NCI-H345 (cell line): ENCODE measurements around the gene DTHD1.

Experiments used
- DNase-seq: peaks from one replicate; lab custom pipeline; 2025; lab: John Stamatoyannopoulos, UW

DTHD1 gene

GRCh38 chr4:36316607-36317006 lies 35.2 kb downstream of the DTHD1 start:
- DNase-seq = no peak

DNA sequence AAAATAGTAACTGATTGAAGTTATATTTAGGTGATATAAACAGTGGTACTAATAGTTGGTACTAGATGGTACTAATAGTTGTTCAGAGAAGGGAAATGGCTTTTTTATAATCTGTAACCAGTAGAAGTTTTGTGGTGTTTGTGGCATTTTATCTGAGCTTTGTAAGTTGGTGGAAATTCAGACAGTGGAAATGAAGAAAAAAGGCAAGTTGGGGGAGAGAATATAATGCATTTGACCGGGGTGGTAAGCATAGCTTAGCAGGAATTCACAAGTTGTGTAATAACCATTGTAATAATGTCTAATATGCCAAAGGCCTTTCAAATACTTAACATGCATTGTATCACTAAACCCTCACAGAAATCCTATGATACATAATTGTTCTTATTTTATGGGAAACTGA lies 36.3 kb downstream of the DTHD1 start:
- no peak for DNase-seq

DNA sequence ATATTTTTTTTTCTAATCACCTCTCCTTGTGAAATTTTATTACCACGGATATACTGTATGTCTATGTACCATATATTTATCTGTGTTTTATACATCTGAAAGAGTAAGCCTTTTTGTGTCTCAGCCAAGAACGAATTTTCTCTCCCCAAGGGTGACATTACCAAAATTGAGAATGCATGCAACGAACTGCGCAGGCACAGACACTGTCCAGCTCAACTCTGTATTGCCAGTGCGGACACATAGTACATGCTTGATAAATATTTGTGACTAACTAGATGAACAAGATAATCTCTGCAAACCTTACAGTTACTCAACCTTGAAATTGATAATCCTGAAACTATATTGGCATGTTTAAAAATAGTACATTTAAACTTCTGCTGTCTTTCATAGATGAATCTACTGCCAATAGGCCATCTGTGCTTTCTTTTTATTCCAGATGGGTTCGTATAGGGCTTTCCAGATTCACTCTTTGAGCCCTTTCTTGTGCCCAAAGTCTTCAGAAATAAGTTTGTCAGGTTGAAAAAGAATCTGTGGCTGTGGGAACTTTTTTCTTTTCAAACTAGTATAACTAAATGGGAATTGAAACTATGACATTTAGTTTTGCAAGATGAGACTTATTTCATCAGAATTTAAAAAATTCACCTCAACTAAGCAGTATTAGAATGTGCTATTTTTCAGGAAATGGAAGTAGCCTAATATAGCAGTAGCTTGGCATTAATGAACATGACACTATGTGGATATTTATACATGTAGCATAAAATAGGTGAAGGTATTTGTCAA lies 38.9 kb downstream of the DTHD1 start:
- no peak for DNase-seq

- DNase-seq = no peak
Observed at GRCh38 chr4:36321176-36321575, 39.8 kb downstream of the DTHD1 start.

- no peak for DNase-seq
Observed at GRCh38 chr4:36322921-36323354, 41.5 kb downstream of the DTHD1 start.

DNA sequence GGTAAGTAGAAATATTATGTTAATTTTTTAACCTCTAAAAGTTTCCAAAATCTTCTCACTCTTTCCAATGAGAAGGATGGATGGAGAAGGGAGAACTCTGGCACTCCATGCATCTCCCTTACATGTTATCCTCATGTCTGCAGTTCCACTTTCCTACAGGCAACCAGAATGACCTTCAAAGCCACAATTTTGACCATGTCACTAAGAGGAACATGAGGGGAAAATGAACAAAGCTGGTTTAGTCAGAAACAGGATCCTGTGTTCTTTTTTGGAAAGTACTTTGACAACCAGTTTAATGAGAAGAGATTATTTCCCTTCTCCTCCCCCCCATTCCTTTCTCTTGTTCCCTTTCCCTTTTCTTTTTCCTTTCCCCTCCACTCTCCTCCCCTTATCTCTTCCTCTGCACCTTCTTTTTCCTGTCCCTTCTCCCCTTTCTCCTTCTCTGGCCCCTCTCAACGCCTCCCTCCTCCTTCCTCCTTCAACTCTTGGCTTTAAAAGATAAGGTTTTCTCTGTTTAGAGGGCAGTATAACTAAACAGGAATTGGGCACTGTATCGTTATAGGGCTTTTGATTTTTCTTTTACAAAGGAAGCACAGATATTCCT lies 42.5 kb downstream of the DTHD1 start:
- DNase-seq = no peak

GRCh38 chr4:36324808-36325207 lies 43.4 kb downstream of the DTHD1 start:
- DNase-seq = no peak

DNA sequence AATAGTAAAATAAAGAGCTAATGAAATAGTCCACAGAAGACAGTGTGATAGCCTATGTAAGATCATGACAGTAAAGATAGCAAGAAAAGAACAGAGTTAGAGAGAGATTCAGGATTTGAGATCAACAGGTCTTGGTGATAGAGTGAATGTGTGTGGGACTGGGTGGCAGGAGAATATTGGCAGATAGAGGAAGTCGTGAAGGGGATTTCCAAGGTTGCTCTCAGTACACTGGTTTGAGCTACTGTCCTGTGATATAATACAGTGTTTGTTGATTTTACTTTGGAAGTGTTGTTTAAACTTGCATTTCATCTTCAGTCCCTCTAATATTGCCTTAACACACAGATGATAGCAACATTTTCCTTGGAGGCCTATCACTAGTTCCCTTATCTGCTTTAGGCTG lies 44.1 kb downstream of the DTHD1 start:
- no peak for DNase-seq

DNA sequence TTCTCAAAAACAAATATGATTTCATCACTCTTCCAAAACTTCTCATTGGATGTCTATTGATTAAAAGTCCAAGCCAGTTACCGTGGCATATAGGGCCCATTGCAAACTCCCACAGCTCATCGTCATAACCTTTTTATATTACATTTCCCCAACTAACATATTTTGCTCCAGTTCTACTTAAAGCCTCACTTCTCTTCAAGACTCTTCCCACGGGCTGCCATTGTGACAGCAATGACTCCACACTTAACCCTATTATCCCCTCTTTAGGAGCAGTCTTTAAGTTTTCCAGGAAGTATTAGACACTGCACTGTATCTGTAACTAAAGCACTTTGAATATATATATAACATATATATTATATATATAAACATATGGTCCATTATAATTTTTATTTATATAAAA lies 44.5 kb downstream of the DTHD1 start:
- DNase-seq = no peak

DNA sequence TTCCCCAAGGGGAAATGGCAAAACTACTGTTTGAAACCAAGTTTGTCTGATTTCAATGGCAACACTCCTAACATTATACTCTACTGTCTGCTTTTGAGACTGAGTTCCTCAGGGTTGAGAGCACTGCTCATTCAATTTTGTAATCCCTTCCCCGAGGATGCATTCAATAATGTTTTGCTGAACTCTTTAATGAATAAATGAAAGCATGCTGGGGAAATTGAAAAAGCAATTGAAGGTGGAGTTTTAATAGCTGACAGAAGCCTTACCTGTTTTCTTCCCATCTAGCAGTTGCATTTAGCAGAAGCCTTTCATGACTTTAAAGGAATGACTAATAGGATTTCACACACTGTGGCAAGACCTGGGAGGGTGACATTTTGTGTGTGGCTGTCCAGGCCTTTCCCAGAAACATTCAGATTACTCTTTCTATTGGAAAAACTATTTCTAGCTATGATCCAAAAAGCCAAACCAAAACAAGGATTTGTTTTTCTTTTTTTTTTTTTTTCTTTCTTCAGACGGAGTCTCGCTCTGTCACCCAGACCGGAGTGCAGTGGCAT lies 45.1 kb downstream of the DTHD1 start:
- no peak for DNase-seq

GRCh38 chr4:36327400-36327799 lies 46.0 kb downstream of the DTHD1 start:
- DNase-seq = no peak

GRCh38 chr4:36328130-36328529 lies 46.7 kb downstream of the DTHD1 start:
- no peak for DNase-seq

GRCh38 chr4:36329228-36329627 lies 47.8 kb downstream of the DTHD1 start:
- no peak for DNase-seq

DNA sequence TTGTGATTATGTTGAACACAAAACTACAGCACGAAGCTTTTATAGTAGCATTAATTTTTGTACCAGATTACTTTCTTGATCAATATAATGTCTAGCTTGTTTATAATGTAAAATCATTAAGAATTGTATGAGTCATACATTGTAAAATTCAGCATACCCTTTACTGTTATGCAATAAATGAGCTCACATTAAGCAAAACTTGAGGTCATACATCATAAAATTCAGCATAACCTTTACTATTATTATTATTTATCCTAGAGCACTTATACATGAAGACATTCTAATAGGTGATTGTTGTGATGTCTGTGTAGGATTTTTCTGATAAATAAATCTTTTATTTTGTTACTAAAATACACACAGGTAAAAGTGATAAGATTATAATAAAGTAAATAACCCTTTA lies 49.4 kb downstream of the DTHD1 start:
- no peak for DNase-seq

- DNase-seq = no peak
Observed at GRCh38 chr4:36332023-36332781, 50.8 kb downstream of the DTHD1 start.

- DNase-seq = no peak
Observed at GRCh38 chr4:36332782-36333131, 51.3 kb downstream of the DTHD1 start.

DNA sequence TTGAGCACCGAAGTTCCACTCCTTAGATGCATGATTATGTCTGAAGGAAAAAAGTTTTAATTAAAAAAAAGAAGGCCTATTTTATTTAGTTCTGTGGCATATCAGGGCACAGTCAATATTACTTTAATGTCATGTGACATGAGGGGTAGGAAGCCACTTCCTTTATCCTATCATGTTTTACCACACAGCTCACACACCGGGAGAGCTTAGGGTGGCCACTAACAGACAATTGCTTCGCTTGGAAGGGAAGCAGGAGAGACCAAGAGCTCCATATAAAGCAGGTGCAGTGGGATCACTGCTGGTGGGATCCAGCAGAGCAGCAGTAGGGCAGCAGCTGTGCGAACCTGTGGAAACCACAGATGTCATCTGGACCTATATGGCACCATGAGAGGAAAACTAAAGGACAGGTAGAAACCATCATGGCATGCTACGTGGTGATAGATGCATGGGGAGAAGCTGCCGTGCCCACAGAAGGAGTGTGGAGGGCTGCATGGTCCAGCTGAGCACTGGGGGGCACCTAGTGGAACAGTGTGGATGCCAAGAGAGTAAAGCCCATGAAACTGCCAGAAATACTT lies 52.0 kb downstream of the DTHD1 start:
- no peak for DNase-seq

- no peak for DNase-seq
Observed at GRCh38 chr4:36337665-36338185, 56.3 kb downstream of the DTHD1 start.

DNA sequence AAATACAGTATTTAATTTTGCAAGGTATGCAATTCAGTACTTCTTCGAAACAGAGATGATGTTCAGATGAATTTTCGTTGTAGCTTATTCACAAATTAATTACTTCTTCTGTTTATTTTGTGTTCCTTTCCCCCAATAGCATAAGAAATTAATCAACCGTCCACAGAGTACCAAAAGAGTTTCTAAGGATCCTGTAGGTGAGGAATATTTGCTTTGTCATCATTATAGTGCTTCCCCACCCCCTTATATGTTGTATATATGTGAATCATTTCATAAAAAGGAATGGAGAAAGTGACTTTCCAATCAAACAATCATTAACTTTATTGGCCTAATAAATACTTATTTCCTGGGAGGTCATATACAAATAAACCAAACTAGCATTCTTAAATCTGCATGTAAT lies 57.6 kb downstream of the DTHD1 start:
- no peak for DNase-seq

- no peak for DNase-seq
Observed at GRCh38 chr4:36341936-36342335, 60.5 kb downstream of the DTHD1 start.

DNA sequence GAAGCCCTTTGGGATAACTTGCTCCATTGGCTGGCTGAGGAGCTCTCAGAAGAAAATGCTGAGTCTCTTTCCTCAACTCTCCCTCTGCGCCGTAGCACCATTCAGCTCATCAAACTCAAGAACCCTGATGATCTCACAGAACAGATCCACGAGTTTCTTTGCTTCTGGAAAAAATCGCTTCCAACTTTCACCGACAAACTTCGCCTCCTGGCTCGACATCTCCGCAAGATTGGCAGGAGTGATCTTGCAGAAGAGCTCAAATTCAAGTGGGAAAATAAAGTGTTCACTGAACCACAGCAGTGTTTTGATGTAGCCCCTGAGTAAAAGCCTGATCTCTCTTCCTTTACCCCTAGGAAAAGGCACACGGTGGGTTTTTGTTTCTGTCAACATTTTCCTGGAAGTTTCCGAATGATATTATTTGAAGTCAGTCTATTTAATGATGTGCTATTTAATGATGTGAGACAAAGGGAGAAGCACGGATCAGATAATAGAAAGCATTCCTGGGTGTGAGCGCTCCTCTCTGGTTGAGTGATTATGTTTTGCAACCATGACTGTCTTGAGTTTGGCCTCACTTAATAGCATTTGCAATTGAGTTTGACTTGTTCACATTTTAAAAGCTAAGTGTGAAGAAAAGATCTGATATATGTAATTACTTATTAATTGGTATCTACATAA lies 62.2 kb downstream of the DTHD1 start:
- DNase-seq = no peak
